ENCODE results near the gene SDCBP2. TPM values are rescaled to one million over a fixed set of nuclear protein-coding genes. Genes with fewer than 3 reads are reported as not detected.
A peak's percentile ranks its signal among the peaks of the same experiment; 100 is the strongest.

SDCBP2 gene
- total RNA-seq, 2 donors from 2014 or later, result 2.9 to 3.9 TPM

DNA sequence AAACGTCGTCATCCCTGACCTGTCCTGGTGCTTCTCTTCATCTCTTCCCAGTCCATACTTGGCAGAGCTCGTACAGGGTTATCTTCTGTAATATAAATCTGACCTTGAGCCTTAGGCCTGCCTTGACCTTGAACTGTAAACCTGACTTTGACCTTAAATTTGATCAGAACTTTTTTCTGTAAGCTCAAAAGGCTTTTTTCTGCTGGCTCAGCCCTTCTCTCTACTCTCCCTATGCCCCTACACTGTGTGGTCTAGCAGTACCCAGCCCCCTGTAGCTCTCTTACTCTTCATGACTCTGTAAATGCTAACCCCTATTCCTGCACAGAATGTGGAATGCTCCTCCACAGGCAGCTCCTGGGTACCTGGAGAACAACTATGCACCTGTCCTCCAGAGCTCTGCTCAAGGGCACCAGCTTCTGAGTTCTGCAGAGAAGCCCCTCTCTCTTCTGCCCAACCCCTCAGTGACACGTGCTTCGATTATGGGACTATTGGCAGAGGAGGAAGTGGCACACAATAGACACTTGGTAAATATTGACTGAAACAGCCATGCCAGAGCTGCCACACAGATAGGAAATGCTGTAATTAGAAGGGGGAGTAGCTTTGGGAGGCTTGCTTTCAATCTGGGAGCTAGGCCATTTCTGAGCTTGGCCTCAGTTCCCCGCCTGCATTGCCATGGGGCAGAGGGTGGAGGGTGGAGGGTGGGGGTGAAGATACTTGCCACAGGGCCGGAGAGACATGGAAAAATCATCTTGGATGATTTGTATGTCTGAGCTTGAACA, 47.5 kb downstream of the SDCBP2 start:
- Histone ChIP-seq H3K4me1 (no peaks in the 10 kb centered on the region), H3K4me3 (no peak overlapping the region), H3K9me3 (no peaks in the 10 kb centered on the region), H3K36me3 (no peaks in the 10 kb centered on the region), H3K27me3 (no peaks in the 10 kb centered on the region), H3K27ac (no peak overlapping the region)
- DNase-seq (ENCODE audit: low spot score), result peak; percentile 7
- TF ChIP-seq, protein P1, sequence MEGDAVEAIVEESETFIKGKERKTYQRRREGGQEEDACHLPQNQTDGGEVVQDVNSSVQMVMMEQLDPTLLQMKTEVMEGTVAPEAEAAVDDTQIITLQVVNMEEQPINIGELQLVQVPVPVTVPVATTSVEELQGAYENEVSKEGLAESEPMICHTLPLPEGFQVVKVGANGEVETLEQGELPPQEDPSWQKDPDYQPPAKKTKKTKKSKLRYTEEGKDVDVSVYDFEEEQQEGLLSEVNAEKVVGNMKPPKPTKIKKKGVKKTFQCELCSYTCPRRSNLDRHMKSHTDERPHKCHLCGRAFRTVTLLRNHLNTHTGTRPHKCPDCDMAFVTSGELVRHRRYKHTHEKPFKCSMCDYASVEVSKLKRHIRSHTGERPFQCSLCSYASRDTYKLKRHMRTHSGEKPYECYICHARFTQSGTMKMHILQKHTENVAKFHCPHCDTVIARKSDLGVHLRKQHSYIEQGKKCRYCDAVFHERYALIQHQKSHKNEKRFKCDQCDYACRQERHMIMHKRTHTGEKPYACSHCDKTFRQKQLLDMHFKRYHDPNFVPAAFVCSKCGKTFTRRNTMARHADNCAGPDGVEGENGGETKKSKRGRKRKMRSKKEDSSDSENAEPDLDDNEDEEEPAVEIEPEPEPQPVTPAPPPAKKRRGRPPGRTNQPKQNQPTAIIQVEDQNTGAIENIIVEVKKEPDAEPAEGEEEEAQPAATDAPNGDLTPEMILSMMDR (IDR thresholded peaks at IDR 0.05), result no peak

DNA sequence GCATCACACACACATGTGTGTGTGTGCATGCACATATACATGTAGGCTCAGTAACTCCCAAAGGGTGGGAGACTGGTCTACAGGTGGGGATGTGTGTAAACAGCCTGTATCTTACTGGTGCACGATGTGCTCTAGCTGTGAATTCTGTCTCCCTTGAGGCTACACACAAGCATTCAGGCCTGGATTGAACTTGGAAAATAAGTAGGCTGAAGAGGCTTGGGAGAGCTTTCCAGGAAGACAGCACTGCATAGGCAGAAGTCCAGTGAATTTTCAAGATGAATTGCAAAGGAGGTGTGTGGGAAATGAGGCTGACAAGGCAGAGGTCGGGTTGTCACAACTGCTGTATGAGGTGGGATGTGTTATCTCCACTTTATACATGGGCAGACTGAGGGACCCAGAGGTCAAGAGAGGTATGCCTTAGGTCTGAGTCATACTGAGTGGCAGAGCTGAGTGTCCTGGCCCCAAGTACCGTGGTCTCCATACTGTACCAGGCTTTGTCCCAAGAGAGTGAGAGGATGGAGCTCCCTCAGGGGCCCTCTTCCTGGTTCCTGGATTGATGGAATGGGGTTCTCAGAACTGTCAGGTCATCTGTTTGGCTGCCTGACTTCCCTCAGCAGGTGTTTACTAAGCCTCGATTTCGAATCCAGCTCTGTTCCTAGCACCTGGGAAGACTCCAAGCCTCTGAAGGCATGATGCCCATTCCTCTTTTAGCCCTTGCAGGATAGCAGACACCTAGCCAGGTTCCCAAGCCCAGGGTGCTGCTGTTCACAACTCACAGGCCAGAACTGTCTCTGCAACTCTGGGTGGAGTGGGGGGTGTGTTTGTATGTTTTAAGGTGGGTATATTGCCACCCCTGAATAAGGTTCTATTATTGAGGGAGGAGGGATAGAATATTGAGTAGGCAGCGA, 48.5 kb downstream of the SDCBP2 start:
- no peaks in the 10 kb centered on the region for H3K27me3 ChIP-seq
- no peak overlapping the region for H3K27ac ChIP-seq
- H3K36me3 ChIP-seq, result no peaks in the 10 kb centered on the region
- TF ChIP-seq, protein P1 (IDR thresholded peaks at IDR 0.05), result no peak
- H3K4me3 ChIP-seq, result no peak overlapping the region
- peak; percentile 53 for DNase-seq (ENCODE audit: low spot score)
- no peaks in the 10 kb centered on the region for H3K4me1 ChIP-seq
- H3K9me3 ChIP-seq, result no peaks in the 10 kb centered on the region

DNA sequence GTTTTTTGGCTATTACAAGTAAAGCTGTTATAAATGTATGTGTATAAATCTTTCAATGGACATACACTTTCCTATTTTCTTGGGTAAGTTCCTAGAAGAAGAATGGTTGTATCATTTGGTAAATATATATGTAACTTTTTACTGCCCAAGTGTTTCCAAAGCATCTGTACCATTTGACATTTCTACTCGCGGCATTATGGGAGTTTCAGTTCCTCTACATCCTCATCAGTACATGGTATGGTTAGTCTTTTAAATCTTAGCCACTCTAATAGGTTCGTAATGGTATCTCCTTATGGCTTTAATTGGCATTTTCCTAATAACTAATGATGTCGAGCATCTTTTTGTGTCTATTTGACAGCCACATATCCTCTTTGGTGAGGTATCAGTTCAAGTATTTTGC, 49.9 kb downstream of the SDCBP2 start:
- Histone ChIP-seq H3K9me3 (no peaks in the 10 kb centered on the region), H3K4me3 (no peak overlapping the region), H3K27ac (no peak overlapping the region), H3K4me1 (no peaks in the 10 kb centered on the region), H3K36me3 (no peaks in the 10 kb centered on the region), H3K27me3 (no peaks in the 10 kb centered on the region)
- DNase-seq (ENCODE audit: low spot score), result no peak
- TF ChIP-seq, protein P1 (IDR thresholded peaks at IDR 0.05), result no peak

DNA sequence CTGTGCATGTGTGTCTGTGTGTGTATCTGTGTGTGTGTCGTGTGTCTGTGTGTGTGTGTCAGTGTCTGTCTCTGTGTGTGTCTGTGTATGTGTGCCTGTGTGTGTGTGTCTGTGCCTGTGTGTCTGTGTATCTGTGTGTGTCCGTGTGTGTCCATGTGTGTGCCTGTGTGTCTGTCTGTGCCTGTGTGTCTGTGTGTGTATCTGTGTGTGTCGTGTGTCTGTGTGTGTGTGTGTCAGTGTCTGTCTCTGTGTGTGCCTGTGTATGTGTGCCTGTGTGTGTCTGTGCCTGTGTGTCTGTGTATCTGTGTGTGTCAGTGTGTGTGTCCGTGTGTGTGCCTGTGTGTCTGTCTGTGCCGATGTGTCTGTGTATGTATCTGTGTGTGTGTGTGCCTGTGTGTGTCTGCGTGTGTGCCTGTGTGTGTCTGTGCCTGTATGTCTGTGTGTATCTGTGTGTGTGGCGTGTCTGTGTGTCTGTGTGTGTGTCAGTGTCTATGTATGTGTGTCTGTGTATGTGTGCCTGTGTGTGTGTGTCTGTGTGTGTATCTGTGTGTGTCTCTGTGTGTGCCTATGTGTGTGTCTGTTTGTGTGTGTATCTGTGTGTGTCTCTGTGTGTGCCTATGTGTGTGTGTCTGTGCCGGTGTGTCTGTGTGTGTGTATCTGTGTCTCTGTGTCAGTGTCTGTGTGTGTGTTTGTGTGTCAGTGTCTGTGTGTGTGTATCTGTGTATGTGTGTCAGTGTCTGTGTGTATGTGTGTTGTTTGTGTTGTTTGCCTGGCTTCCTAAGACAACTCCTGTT, 51.2 kb downstream of the SDCBP2 start:
- Histone ChIP-seq H3K36me3 (no peaks in the 10 kb centered on the region), H3K4me3 (no peak overlapping the region), H3K27me3 (no peaks in the 10 kb centered on the region), H3K27ac (no peak overlapping the region), H3K9me3 (no peaks in the 10 kb centered on the region), H3K4me1 (no peaks in the 10 kb centered on the region)
- TF ChIP-seq, protein P1 (IDR thresholded peaks at IDR 0.05), result no peak
- no peak for DNase-seq (ENCODE audit: low spot score)

DNA sequence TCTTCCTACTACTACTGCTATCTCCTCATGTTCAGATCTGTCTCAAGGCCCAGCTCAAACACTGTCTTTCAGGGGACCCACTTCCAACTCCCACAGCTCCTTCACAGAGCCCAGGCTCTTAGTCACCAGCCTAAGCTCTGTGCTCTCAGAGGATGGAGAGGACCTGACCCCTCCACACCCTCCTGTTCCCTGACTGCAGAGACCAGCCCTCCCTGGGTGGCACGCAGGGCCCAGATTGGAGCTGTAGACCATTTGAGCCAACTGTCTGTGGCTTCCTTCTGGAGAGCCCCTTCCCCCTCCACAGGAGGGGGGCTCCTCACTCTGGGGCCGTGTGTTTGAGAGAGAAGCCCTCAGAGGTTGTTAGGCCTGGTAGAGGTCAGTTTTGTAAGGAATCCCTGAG, 53.0 kb downstream of the SDCBP2 start:
- no peaks in the 10 kb centered on the region for H3K36me3 ChIP-seq
- TF ChIP-seq, protein P1 (IDR thresholded peaks at IDR 0.05), result no peak
- no peaks in the 10 kb centered on the region for H3K4me1 ChIP-seq
- DNase-seq (ENCODE audit: low spot score), result no peak
- H3K27me3 ChIP-seq, result no peaks in the 10 kb centered on the region
- no peak overlapping the region for H3K4me3 ChIP-seq
- H3K27ac ChIP-seq, result no peak overlapping the region
- no peaks in the 10 kb centered on the region for H3K9me3 ChIP-seq

All from right atrium auricular region (tissue), 2 donors.